Measurements from ENCODE around the gene IRF1. TPM values are rescaled to one million over a fixed set of nuclear protein-coding genes. Genes with fewer than 3 reads are reported as not detected.
A peak's percentile ranks its signal among the peaks of the same experiment; 100 is the strongest.

The IRF1 gene
- total and polyA plus RNA-seq, 2 of the 4 experiments (the other 2 are of a cell fraction): 11.1 to 18.9 TPM

- Histone ChIP-seq H4K20me1 (ENCODE audit: insufficient read depth, low read length) (no peaks in the 10 kb centered on the region), H2BK15ac (ENCODE audit: low read depth, low read length) (no peak overlapping the region), H2AFZ (replicated peaks; ENCODE audit: low read length, poor library complexity) (no peak overlapping the region), H2AK5ac (ENCODE audit: low read depth, low read length) (peak overlapping the region; percentile 7; the same call in 1 of the 2 replicates), H3K14ac (replicated peaks; ENCODE audit: low read depth, low read length) (no peak overlapping the region), H3K9me3 (ENCODE audit: control insufficient read depth, insufficient read depth, low read length) (no peaks in the 10 kb centered on the region), H4K91ac (ENCODE audit: insufficient read depth, low read depth, low read length) (no peak overlapping the region), H3K27me3 (ENCODE audit: control insufficient read depth, insufficient read depth, low read length) (no peaks in the 10 kb centered on the region), H2BK5ac (ENCODE audit: low read depth, low read length, poor library complexity, severe bottlenecking) (no peak overlapping the region), H4K8ac (ENCODE audit: low read depth in 2 of 2, low read length in 2 of 2) (no peak overlapping the region), H3K4me3 (ENCODE audit: insufficient read depth, low read depth, low read length) (no peak overlapping the region), H3K4me1 (ENCODE audit: control insufficient read depth, insufficient read depth, low read length) (peaks cover 13% of the 10 kb centered on the region), H2BK120ac (ENCODE audit: low read depth, low read length) (no peak overlapping the region), H2AK9ac (replicated peaks; ENCODE audit: low read depth, low read length, poor library complexity) (no peak overlapping the region), H3K18ac (ENCODE audit: low read depth, low read length) (no peak overlapping the region), H3K36me3 (ENCODE audit: control insufficient read depth, insufficient read depth, low read length) (no peaks in the 10 kb centered on the region), H3K27ac (ENCODE audit: insufficient read depth, low read length) (no peak overlapping the region), H3K4ac (ENCODE audit: low read depth, low read length) (no peak overlapping the region; the same call in 1 of the 2 replicates), H3K4me2 (ENCODE audit: low read depth, low read length) (no peak overlapping the region), H3K79me1 (ENCODE audit: low read depth in 1 of 2, low read length in 2 of 2) (0 out of 4 replicates have a peak, but pooled peaks cover 0 to 2% of the 10 kb centered on the region in 2 experiments), H2BK20ac (ENCODE audit: low read depth, low read length) (no peak overlapping the region), H3K9me1 (ENCODE audit: insufficient read depth, low read length) (peaks cover 31% of the 10 kb centered on the region), H4K5ac (ENCODE audit: low read depth, low read length) (no peak overlapping the region), H3K56ac (ENCODE audit: extremely low read depth, insufficient read depth, low read length) (no peak overlapping the region), H3K9ac (ENCODE audit: low read depth, low read length) (no peak overlapping the region), H3K23ac (ENCODE audit: low read depth, low read length) (no peak overlapping the region)
- dilution Hi-C loops (cut with HindIII; ENCODE audit: low sequenced_read_pairs, unreplicated experiment) (no loop called here), intact Hi-C loops (cut with micrococcal nuclease) (no loop called here), in situ Hi-C loops (cut with MboI; ENCODE audit: low sequenced_read_pairs) (loop anchor here (5.0 kb wide), 1 partner anchor 50 kb away; no protein-coding TSS in a partner anchor)
- no TSS peak for BruUV-seq (replicated peaks)
- ATAC-seq (ENCODE audit: low read depth) (no peak), DNase-seq (no peak)
- TF ChIP-seq MXI1 (IDR thresholded peaks at IDR 0.05; ENCODE audit: borderline replicate concordance, low read depth, low read length): no peak
- no peak for TF ChIP-seq SMC3 (IDR thresholded peaks at IDR 0.05; ENCODE audit: low read depth, low read length)
- TF ChIP-seq CHD1 (IDR thresholded peaks at IDR 0.05; ENCODE audit: low read depth, low read length): no peak
- no peak for TF ChIP-seq RAD21 (IDR thresholded peaks at IDR 0.05; ENCODE audit: low read length)
- TF ChIP-seq MAZ (IDR thresholded peaks at IDR 0.05; ENCODE audit: borderline replicate concordance, low read depth, low read length): no peak
- TF ChIP-seq CTCF (conservative IDR thresholded peaks at IDR 0.05; ENCODE audit: low read depth, low read length): no peak
- no peak for TF ChIP-seq CEBPB (IDR thresholded peaks at IDR 0.05; ENCODE audit: low read depth, low read length)
- no peak for TF ChIP-seq RCOR1 (IDR thresholded peaks at IDR 0.05; ENCODE audit: insufficient replicate concordance, low read length)
- TF ChIP-seq POLR2A (IDR thresholded peaks at IDR 0.05; ENCODE audit: low read depth, low read length): no peak
- no peak for TF ChIP-seq NFE2L2 (IDR thresholded peaks at IDR 0.05; ENCODE audit: low read depth, low read length)
- no peak for TF ChIP-seq RFX5 (IDR thresholded peaks at IDR 0.05; ENCODE audit: low read depth, low read length)
- no peak for TF ChIP-seq ELK1 (IDR thresholded peaks at IDR 0.05; ENCODE audit: borderline replicate concordance, low read depth, low read length)
- no peak for TF ChIP-seq USF2 (IDR thresholded peaks at IDR 0.05; ENCODE audit: low read depth, low read length)
- no peak for TF ChIP-seq MAFK (IDR thresholded peaks at IDR 0.05; ENCODE audit: low read depth, low read length)
- TF ChIP-seq BHLHE40 (IDR thresholded peaks at IDR 0.05; ENCODE audit: low read depth, low read length): no peak
- no peak for TF ChIP-seq FOS (IDR thresholded peaks at IDR 0.05; ENCODE audit: low read depth, low read length)
- 100% methylated on average over 3 of the region's 7 CpGs; no CpG with 5 or more reads in 1 of the 2 experiments for WGBS, 2 experiments (ENCODE audit: extremely low coverage in 2 of 2, insufficient read length in 1 of 2)
- ChIA-PET CTCF (no interaction called here), POLR2A (ENCODE audit: unreplicated experiment) (no interaction called here)
Observed at GRCh38 chr5:132471944-132472343, 18.6 kb downstream of the IRF1 start.
